ENCODE results near the gene CACNG5.

The CACNG5 gene

DNA sequence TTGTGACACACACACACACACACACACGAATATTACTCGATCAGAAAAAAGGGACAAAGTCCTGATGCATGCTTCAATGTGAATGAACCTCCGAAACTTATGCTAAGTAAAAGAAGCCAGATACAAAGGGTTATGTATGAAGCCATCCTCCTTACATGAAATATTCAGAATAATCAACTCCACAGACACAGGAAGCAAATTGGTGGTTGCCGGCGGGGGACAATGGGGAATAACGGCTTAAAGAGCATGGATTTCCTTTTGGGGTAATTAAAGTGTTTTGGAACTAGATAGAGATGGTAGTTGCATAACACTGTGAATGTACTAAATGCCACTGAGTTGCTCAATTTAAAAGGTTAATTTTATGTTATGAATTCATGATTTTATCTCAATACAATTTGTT is 8.1 kb upstream of the CACNG5 start:
- DNase-seq (ENCODE audit: low read depth): no peak

DNA sequence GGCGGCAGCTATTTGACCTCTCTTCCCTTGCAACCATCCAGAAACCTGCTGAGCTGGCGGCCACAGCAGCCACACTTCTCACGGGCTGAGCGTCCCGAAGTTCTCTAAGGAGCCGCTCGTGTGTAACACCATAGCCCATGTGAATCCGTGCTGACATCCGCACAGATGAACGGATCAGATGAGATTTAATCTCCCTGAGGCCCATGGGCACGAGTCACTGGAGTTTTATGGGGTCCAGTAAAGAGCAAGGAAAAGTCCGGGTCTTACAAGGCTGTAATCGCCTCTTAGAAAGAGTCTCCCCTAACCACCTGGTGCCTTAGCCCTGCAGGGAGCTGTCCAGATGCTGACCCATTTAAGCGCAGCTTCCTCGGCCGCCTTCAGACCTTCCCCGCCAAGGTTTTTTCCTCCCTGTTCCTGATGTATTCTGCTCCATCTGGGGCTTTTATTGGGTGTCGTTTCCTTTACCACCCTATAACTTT is 5.5 kb upstream of the CACNG5 start:
- DNase-seq (ENCODE audit: low read depth): no peak

DNA sequence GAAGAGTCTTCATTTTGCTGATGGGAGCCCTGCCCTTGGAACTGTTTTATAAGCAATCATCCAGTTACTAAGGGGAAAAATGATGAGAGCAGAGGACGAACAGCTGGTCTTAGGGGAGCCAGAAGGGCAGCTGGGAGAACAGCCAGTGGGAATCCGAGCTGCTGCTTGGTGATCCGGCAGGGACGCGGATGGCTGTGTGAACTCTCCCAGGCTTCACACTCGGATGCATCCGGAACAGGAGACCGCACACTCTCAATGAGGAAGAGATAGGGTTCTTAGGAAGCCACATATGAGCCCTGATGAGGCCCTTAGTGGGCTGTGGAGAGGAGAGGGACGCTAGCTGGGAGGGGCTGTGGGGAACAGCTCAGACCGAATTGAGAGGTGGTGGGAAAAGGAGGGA is 5.0 kb upstream of the CACNG5 start:
- no peak for DNase-seq (ENCODE audit: low read depth)

DNA sequence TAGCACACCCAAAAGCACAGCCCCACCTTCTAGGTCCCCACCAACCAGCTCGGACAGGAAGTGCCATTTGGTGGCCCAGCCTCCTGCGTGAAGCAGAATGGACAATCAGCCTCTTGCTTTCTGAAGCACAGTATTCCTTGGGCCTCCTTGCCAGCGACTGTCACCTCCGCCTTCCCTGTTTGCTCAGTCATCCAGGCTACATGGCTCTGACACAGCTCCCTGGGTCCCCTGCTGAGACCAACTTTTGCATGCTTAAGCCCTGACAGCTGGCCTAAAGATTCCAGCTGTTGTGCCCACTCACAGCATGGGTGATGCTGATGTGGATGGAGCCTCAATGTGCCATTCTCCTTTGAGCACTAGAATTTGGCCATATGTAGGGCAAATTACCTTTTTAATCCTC is 4.5 kb upstream of the CACNG5 start:
- DNase-seq (ENCODE audit: low read depth): no peak

DNA sequence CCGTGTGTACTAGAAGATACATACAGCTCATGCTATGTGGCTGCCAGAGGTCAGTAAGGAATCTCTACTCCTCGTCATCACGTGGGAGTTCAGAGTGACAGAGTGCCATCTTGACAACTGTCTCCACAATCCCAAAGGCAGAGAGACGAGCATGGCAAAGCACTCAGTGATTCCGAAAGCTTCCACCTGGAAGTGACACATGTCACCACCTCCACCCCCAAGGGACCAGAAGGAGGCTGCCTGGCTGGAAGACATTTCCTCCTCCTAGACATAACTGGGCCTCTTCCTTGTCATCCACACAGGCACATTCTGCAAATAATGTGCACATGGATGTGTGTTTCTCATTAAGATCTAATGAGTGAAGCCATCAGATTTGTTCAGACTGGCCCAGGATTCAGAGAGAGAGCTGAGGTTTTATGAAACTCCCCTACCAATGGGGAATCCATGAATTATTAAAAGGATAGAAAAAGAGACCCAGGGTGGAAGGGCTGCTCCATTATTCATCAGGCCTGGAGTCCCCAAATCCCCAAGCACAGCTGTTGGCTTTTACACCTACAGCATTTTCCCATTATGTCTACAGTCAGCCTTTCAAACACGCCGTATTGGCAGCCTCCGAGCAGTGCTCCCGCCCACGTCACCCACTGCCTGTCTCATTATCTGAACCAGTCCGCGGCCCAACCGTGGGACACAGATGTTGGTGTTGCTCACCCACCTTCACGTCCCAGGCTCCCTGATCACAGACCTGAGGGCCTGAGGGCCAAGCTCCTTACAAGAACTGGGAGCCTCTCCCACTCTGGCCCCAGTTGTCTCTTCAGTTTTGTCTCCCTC is 3.3 kb upstream of the CACNG5 start:
- no peak for DNase-seq (ENCODE audit: low read depth)

DNA sequence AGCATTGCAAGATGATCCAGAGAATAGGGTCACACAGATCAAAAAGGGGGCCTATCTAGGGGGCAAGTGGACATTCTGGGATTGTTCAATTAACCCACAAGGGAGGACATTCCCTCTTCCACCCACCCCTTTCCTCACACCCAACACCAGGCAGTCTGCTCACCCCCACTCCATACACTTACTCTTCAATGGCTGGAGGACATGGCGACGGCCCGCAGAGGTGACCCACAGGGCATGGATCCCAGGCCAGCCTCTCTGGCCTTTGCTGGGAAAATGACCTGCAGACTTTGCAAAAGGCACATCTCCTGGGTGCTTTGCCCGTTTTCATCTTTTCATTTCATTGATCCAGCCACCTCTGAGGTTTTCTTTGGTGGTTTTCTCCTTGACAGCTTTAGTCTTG is 1.7 kb upstream of the CACNG5 start:
- no peak for DNase-seq (ENCODE audit: low read depth)

DNA sequence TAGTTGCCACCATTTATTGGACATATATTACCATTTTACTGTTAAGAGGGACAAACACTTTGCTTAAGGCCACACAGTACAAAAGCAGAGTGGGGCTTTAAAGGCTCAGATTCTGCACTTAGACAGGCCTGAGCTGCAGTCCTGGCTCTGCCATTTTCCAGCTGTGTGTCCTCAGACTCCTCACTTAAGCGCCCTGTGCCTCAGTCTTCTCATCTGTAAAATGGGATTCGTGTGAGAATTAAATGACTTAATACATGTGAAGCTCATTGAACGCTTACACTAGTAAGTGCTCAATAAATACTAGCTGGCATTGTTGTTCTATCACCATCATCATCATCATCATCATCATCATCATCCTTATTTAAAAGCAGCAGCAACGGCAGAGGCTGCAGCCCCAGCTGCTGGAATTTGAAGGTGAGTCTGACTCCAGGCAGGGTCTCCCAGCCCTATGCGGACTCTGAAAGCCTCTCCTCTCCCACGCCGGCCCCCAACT is 445 bp upstream of the CACNG5 start:
- DNase-seq (ENCODE audit: low read depth): no peak

DNA sequence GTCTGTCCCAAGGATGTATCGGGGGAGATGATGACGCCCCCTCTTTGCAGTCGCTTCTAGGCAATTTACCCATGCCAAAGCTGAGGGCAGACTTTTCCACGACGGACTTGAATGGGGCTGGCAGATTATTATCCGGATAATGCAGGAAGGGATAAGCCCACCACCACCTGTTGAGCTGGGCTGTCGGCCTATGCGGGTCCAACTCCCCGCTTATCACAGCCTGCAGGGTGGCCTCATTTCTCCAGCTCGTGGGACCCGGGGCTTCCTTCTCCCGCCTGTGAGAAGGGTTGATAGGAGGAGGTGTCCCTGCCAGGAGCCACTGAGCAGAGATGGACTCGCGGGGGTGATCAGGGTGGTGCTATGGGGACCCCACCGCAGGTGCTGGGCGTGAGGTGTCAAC is 559 bp downstream of the CACNG5 start:
- DNase-seq (ENCODE audit: low read depth): no peak

DNA sequence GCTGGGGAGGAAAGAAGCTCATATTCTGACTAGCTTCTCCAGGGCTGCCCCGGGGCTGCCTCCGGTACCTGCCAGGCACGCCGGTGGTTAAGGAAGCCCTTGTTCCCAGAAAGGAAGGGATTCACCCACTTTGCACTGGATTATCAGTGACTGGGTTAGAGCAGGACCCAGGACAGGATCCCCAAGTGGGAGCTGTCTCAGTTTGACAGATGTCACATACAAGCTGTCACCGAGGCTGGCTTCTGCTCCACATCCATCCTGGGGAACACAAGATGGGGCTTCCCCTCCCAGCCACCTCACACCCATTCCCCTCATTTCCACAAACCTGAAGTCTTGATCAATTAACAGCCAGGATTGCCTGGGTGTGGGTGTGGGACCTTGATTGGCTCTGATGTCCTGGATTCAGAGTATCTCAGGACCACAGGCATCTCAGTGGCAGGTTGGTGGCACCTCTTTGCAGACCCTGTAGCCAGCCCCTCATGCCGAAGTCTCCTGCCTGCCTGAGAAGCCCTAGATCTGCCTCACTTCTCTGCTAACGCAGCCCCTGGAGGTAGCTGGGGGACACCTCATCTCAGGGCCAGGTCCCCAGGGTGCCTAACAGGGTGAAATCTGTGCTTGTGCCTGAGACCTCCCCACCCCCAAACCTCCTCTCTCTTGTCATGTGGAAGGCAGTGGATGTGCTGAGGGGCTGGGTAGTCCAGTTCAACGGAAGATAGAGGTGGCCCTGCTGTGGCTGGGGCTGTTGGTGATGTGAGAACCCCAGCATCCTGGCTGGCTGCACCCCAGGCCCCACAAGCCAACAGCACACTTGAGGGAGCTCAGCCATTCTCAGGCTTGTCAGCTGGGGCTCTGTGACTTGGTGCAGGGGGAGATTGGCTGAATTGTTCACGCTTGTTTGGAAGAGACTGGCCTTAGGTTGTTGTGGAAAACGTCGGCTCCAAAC is 1.4 kb downstream of the CACNG5 start:
- DNase-seq (ENCODE audit: low read depth): no peak

DNA sequence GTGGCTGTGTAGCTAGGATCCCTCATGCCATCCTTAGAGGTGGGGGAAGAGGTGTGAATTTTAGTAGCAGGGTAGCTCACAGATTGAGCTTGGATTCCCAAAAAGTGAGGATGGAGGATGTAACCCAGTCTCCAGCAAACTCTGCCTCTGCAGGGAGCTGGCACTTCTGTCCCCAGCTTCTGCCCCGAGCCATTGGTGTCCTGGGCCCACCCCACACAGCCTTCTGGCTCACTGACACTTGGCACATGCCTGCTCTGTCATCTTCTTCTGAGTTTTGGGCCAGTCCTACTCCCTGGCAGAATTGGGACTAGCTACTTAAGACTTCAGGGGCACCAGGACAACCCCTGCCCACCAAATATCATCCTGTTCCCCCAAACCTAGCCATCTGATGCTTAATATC is 2.3 kb downstream of the CACNG5 start:
- no peak for DNase-seq (ENCODE audit: low read depth)

DNA sequence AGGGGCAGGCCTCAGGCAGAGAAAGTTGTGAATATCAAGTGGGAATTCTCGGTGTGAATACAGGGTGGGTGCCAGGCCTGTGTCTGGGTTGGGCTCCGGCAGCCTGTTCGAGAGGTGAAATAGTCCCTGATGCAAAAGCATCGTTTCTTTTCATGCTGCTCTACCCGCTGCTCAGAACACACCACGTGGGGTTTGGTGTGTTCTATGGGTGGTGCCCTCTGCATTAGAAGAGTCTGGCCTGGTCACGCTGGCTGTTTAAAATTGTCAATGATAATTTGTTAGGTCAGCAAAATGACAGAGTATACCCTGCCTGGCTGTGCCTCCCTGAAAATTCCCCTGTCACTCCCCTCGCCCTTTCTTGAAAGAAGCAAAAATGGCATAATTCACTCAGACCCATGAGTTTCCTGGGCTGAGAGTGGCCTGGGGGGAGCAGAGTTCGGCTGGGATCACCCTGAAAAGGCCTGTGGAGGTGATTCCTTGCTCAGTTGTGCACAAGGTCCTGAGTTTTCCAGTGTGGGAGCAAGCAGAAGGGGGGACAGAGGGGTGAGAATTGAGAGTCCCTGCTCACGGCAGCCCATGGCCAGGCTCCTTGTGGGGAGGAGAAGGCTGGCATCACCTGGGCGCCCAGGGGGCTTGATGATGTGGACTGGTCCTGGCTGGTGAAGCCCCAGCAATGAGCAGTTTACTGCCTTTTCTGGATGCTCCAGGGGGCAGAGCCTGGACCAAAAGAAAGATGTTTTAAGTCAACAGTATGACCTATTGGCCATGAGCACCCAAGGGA is 3.2 kb downstream of the CACNG5 start:
- no peak for DNase-seq (ENCODE audit: low read depth)

DNA sequence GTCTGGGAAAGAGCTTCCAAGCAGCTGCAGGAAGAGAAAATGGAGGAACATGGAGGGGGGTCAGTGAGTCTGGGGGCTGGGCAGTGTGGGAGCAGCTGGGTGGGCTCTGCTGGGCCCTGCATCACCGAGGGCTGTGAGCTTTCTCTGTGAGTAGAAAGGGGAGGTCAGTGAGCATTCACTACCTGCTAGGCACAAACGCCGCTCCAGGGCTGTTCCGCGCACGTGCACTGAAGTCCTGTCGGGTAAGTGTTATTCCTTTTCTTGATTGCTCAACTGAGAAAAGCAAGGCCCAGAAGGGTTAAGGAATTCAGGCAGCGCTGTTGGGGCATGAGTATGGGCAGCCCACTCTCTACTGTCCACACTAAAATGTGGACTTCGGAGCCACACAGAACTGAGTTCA is 4.7 kb downstream of the CACNG5 start:
- no peak for DNase-seq (ENCODE audit: low read depth)

DNA sequence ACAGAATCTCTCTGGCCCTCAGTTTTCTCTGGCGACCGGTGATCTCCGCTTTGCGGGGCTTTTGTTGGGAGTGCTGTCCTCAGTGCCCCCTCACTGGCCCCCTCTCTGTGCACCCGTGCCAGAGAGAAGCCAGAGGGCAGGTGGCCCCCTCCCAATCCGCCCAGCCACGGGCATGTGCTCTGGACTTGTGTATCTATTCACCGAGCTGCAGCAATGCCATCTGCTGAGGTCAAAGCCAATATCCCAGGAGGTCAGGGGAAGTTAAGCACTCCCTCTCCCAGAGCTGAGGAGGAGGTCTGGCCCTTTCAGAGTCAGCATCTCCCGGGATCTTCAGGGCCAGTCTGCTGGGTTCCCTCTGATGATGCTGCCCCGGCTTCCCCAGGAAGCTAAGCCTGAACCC is 5.1 kb downstream of the CACNG5 start:
- DNase-seq (ENCODE audit: low read depth): no peak

DNA sequence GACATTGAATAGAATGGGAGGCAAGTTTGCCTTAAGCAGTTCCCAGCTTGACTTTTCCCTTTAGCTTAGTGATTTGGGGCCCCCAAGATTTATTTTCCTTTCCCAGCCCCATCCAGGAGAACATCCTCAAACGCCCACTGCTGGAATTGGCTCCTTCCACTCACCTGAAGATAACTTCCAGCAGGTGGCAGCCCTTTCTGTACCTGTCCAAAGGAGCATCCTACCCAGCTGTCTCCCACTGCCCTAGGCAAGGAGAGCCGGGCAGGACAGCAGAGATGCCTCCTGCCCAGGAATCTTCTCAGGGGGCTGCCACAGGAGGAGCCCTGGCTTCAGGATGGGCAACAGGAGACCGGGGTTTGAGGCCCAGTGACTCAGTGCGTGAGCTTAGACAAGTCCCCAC is 6.4 kb downstream of the CACNG5 start:
- DNase-seq (ENCODE audit: low read depth): no peak

DNA sequence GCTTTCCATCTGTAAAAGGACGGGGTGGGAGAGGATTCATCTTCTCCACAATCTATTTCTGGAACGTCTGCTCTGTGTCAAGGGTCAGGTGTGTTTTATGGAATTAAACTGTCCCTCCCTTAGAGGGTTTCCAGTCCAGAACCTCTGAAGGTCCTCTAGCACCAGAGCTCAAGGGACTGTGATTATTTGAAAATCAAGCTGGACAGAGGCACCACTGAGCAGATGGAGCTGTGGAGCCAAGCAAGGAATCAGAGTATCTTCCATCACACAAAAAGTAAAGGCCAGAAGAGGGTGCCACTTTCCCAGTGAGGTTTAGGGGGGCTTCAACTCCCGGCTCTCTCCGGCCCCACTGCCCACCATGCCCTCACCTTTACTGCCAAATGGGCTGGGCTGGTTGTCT is 6.8 kb downstream of the CACNG5 start:
- no peak for DNase-seq (ENCODE audit: low read depth)

DNA sequence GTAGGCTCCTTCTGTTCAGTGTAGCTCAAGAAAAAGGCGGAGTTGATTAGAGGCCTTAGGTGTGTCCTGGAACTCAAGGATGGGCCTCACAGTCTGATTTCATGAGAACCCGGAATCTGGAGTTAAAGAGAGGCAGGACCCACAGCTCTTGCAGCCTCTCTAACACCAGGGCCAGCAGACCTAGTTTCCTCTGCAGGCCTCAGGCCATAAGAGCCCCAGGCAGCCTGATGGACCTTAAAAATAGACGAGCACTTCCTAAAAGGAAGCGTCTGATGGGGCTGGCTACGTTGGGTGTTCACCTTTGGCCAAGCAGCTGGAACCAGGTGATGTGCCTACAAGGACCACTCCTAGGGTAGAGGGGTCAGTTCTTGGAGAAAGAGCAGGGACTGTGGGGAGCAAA is 7.6 kb downstream of the CACNG5 start:
- DNase-seq (ENCODE audit: low read depth): no peak

DNA sequence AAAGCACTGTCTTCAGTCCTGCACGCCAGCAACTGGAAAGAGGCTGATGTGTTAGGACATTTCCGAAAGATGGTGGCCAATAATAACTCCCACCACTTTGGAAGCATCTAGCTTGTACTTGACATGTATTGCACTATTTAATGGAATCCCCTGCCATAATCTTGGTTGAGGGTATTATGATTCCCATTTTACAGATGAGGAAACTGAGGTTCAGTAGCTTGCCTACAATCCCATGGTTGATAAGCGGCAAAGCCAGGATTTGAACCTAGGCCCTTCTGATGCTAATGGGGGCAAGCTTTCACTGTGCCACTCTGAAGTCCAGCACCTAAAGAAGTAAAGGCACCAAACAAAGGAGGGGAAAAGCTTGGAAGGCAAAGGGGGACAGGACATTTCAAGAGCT is 8.0 kb downstream of the CACNG5 start:
- DNase-seq (ENCODE audit: low read depth): no peak

DNA sequence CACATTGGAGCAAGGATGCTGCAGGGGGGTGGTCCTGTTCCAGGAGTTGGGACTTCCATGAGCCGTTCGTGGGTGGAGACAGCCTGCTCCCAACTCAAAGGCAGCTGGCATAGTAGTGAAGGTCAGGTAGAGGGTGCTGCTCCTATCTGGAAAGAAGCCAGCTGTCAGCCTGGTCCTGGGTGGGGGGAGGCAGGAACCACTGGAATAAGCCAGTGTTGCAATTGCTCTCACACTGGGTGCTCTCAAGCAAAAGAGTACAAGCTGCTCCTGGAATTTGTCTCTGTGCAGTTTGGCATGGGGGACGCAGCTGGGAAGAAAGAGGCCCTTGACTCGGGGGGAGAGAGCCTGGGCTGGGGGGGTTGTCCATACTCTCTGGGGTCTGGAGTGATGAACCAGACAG is 8.7 kb downstream of the CACNG5 start:
- DNase-seq (ENCODE audit: low read depth): no peak

DNA sequence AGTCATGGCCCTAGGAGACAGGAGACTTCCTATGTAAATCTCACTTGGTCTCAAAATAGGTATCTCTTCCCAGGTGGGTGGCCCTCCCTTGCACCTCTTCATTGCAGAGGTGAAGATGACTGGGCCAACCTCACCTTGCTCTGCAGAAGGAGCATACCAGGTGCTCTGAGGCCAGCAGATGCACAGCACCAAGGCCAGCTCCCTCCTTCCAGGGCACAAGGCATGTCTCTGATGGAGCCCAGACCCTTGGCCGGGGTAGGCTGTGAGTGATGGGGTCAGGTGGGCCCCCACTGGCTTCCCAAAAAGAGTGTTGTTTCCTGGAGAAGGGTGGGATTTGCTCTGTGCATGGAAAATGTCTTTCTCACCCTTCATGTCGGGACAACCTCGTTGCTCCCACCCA is 12.8 kb downstream of the CACNG5 start:
- DNase-seq (ENCODE audit: low read depth): no peak

DNA sequence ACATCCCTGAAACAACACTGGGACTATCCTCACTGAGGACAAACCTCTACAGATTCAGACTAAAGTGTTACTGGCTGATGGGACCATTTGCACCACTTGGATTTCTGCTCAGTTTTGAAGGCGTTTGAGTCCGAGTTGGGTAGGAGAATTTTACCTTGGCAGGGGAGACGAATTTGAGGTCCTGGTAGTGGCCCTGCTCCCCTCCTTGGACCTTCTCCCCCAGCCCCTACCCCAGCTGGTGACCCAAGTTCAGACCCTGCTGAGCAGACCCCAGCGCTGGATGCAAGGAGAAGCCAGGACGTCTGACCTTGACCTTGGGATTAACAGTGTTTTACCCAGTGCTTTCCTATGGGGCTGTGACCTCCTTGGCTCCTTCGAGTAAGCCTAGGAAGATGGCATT is 13.6 kb downstream of the CACNG5 start:
- DNase-seq (ENCODE audit: low read depth): no peak

DNA sequence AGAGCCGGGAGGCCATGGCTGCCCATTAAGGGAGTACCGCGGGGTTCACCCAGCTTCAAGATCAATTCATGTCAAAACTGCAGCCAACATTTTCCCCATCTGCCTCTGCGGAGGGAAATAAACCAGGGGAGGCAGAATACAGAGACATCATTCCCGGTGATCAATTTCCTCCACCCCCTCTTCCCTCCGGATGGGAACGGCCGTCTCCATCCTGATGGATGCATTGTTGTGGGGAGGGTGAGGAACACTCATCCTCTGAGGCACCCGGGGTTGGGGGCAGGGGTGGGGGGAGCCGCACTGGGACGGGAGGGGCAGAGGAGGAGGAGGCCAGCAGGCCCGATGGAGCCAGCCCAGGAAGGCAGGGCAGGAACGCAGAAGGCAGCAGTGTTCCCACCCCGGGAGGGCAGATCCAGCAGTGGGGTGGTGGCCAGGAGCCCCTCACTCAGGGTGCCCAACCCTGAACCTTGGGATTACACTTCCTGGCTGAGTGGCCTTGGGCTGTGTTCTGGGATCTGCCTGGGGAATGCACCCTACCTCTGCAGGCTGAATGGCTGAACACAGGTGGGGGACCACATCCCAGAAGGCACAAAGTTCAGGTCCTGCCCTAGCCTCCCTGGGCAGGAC is 14.2 kb downstream of the CACNG5 start:
- no peak for DNase-seq (ENCODE audit: low read depth)

Data from HS-5 (cell line).